ENCODE results near the gene RUSF1.

GRCh38 chr16:31532120-31532519 lies 23.9 kb upstream of the RUSF1 start:
- TF ChIP-seq, protein P1, sequence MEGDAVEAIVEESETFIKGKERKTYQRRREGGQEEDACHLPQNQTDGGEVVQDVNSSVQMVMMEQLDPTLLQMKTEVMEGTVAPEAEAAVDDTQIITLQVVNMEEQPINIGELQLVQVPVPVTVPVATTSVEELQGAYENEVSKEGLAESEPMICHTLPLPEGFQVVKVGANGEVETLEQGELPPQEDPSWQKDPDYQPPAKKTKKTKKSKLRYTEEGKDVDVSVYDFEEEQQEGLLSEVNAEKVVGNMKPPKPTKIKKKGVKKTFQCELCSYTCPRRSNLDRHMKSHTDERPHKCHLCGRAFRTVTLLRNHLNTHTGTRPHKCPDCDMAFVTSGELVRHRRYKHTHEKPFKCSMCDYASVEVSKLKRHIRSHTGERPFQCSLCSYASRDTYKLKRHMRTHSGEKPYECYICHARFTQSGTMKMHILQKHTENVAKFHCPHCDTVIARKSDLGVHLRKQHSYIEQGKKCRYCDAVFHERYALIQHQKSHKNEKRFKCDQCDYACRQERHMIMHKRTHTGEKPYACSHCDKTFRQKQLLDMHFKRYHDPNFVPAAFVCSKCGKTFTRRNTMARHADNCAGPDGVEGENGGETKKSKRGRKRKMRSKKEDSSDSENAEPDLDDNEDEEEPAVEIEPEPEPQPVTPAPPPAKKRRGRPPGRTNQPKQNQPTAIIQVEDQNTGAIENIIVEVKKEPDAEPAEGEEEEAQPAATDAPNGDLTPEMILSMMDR (IDR thresholded peaks at IDR 0.05), result no peak
- TF ChIP-seq EP300 (IDR thresholded peaks at IDR 0.05) (no peak), POLR2AphosphoS5 (IDR thresholded peaks at IDR 0.05) (no peak), POLR2A (IDR thresholded peaks at IDR 0.05) (no peak)
